KMS-11 (cell line): ENCODE data around the gene GEN1.

ENCODE experiments used
- H2AFZ ChIP-seq: fragments of 200-600 bp; sonication (generic); 2 replicates; pipeline ENCODE4 v1.6.1; 2016; ENCODE audit warnings: antibody characterized with exemption, mixed run types, low read depth
- H3K27ac ChIP-seq: fragments of 200-600 bp; sonication (generic); 2 replicates; pipeline ENCODE4 v1.6.1; 2016; ENCODE audit warnings: mild to moderate bottlenecking, mixed run types
- H3K27me3 ChIP-seq: fragments of 200-600 bp; sonication (generic); 2 replicates; pipeline ENCODE4 v1.6.1; 2017; ENCODE audit warnings: mild to moderate bottlenecking, low read depth, mixed run types, moderate library complexity; ENCODE audit not compliant: insufficient read depth
- H3K36me3 ChIP-seq: fragments of 200-600 bp; sonication (generic); 2 replicates; pipeline ENCODE4 v1.6.1; 2017; ENCODE audit warnings: mild to moderate bottlenecking, mixed run types; ENCODE audit not compliant: insufficient read depth
- H3K4me1 ChIP-seq: fragments of 200-600 bp; sonication (generic); 2 replicates; pipeline ENCODE4 v1.6.1; 2016; ENCODE audit warnings: mild to moderate bottlenecking, low read depth, mixed run types; ENCODE audit not compliant: poor library complexity, severe bottlenecking
- H3K4me2 ChIP-seq: fragments of 200-600 bp; sonication (generic); 2 replicates; pipeline ENCODE4 v1.7.0; 2016; ENCODE audit warnings: mild to moderate bottlenecking, mixed run types
- H3K4me3 ChIP-seq: fragments of 200-600 bp; sonication (generic); IDR thresholded peaks from 2 replicates; pipeline ENCODE4 v1.6.1; 2017; ENCODE audit warnings: low read depth, low read length, mixed read lengths; ENCODE audit not compliant: insufficient read depth
- H3K79me2 ChIP-seq: fragments of 200-600 bp; sonication (generic); 2 replicates; pipeline ENCODE4 v1.6.1; 2016; ENCODE audit warnings: low read depth, mixed run types; ENCODE audit not compliant: insufficient read depth
- H3K9ac ChIP-seq: fragments of 200-600 bp; sonication (generic); 2 replicates; pipeline ENCODE4 v1.6.1; 2016; ENCODE audit warnings: mild to moderate bottlenecking, mixed run types
- H4K20me1 ChIP-seq: fragments of 200-600 bp; sonication (generic); 2 replicates; pipeline ENCODE4 v1.6.1; 2016; ENCODE audit warnings: mild to moderate bottlenecking, mixed run types; ENCODE audit not compliant: insufficient read depth
- CTCF ChIP-seq: fragments of 200-600 bp; sonication (generic); conservative IDR thresholded peaks from 2 replicates; pipeline ENCODE4 v1.6.1; 2017; ENCODE audit warnings: low read depth, mild to moderate bottlenecking, antibody characterized with exemption, low read length, moderate library complexity, mixed read lengths

Gene GEN1

GRCh38 chr2:17735864-17736263 is 18.1 kb upstream of the GEN1 start:
- no peaks in the 10 kb centered on the region for H3K79me2 ChIP-seq
- H3K27ac ChIP-seq = no peak overlapping the region
- peaks cover 4% of the 10 kb centered on the region; the same call in 1 of the 2 replicates for H3K36me3 ChIP-seq

GRCh38 chr2:17736989-17737388 is 16.9 kb upstream of the GEN1 start:
- no peak overlapping the region for H3K27ac ChIP-seq
- no peak overlapping the region for H3K4me2 ChIP-seq
- TF ChIP-seq CTCF = no peak
- no peak overlapping the region for H3K4me3 ChIP-seq
- H3K79me2 ChIP-seq = no peaks in the 10 kb centered on the region
- H3K4me1 ChIP-seq = no peaks in the 10 kb centered on the region
- H4K20me1 ChIP-seq = no peaks in the 10 kb centered on the region
- no peak overlapping the region for H2AFZ ChIP-seq
- no peaks in the 10 kb centered on the region for H3K36me3 ChIP-seq
- H3K27me3 ChIP-seq = no peaks in the 10 kb centered on the region
- no peak overlapping the region for H3K9ac ChIP-seq

More at GRCh38 chr2:17735864-17736263, 18.1 kb upstream of the GEN1 start:
- H3K9ac ChIP-seq = no peak overlapping the region
- no peak overlapping the region for H2AFZ ChIP-seq
- no peaks in the 10 kb centered on the region for H3K27me3 ChIP-seq
- no peaks in the 10 kb centered on the region for H3K4me1 ChIP-seq
- H4K20me1 ChIP-seq = no peaks in the 10 kb centered on the region
- TF ChIP-seq CTCF = no peak
- no peak overlapping the region for H3K4me2 ChIP-seq
- no peak overlapping the region for H3K4me3 ChIP-seq

- H3K4me1 ChIP-seq = no peaks in the 10 kb centered on the region
- no peaks in the 10 kb centered on the region for H3K36me3 ChIP-seq
- H3K79me2 ChIP-seq = no peaks in the 10 kb centered on the region
- H3K4me2 ChIP-seq = no peak overlapping the region
- TF ChIP-seq CTCF = no peak
- no peak overlapping the region for H3K9ac ChIP-seq
- no peak overlapping the region for H3K4me3 ChIP-seq
- no peak overlapping the region for H3K27ac ChIP-seq
- H4K20me1 ChIP-seq = no peaks in the 10 kb centered on the region
- H2AFZ ChIP-seq = no peak overlapping the region
- no peaks in the 10 kb centered on the region for H3K27me3 ChIP-seq
Observed at GRCh38 chr2:17740203-17740602, 13.7 kb upstream of the GEN1 start.

- Histone ChIP-seq H3K4me1 (peaks cover 39% of the 10 kb centered on the region), H4K20me1 (no peaks in the 10 kb centered on the region), H3K36me3 (no peaks in the 10 kb centered on the region), H3K9ac (no peak overlapping the region), H3K27me3 (no peaks in the 10 kb centered on the region), H3K79me2 (peaks cover 26% of the 10 kb centered on the region; the same call in 1 of the 2 replicates), H3K4me2 (no peak overlapping the region), H3K4me3 (no peak overlapping the region), H3K27ac (no peak overlapping the region), H2AFZ (no peak overlapping the region)
- TF ChIP-seq CTCF = no peak
Observed at GRCh38 chr2:17747684-17748452, 6.1 kb upstream of the GEN1 start.
